Peyer's patch (tissue), 4 donors: ENCODE data around the gene ZNF492.

Source experiments
- POLR2A ChIP-seq, 2 donors: fragments of 450-650 bp; IDR thresholded peaks; one replicate each; pipeline ENCODE4 v1.5.1; 2017; ENCODE audit warnings: antibody characterized with exemption in 2 of 2, mild to moderate bottlenecking in 2 of 2, moderate library complexity in 2 of 2
- TF ChIP-seq, protein P1 (sequence below), 6 experiments: fragments of 450-650 bp in 4 of 6; fragments of 200-600 bp in 2 of 6; sonication (generic) in 1 of 6; IDR thresholded peaks; one replicate each; pipeline ENCODE4 v1.5.1; 2017 to 2019; ENCODE audit warnings: antibody characterized with exemption in 6 of 6, mild to moderate bottlenecking in 3 of 6, moderate library complexity in 1 of 6

DNA sequence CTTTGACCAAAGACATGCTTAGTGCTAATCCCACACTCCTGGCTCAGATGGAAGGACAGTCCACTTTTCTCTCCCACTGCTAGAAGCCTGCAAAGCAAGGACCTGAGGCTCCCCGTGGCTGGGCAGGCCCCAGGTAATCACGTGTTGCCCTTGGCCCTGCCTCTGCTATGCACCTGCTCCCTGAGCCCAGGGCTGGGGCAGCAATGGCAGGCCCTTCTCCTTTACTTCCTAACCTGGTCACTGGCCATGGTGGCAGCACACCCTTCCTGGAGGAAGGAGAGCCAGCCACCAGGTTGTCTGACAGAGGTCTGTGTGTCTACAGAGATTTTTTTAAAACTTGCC is 27.9 kb upstream of the ZNF492 start:
- TF ChIP-seq POLR2A (IDR thresholded peaks at IDR 0.05), result no peak
- TF ChIP-seq, protein P1, sequence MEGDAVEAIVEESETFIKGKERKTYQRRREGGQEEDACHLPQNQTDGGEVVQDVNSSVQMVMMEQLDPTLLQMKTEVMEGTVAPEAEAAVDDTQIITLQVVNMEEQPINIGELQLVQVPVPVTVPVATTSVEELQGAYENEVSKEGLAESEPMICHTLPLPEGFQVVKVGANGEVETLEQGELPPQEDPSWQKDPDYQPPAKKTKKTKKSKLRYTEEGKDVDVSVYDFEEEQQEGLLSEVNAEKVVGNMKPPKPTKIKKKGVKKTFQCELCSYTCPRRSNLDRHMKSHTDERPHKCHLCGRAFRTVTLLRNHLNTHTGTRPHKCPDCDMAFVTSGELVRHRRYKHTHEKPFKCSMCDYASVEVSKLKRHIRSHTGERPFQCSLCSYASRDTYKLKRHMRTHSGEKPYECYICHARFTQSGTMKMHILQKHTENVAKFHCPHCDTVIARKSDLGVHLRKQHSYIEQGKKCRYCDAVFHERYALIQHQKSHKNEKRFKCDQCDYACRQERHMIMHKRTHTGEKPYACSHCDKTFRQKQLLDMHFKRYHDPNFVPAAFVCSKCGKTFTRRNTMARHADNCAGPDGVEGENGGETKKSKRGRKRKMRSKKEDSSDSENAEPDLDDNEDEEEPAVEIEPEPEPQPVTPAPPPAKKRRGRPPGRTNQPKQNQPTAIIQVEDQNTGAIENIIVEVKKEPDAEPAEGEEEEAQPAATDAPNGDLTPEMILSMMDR (IDR thresholded peaks at IDR 0.05), result no peak
